Measurements from ENCODE around the gene MSH2.

MSH2 gene

DNA sequence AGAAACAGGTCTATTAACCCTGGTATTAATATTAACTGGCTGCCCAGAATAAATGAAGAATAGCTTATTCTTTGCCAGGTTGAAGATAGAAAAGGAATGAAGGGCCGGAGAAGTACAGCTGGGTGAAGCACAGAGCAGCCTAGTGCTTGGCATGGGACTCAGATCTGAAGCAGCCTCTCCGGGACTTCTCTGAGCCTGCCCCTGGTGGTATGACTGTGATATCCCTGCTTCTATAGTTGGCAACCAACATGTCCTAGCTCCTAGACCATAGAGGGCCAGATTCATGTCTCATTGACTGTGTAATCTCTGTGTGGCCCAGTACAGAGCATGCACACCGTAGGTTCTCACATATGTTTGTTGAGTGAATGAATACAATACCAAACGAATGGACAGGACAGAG lies 107.8 kb downstream of the MSH2 start:
- no peaks in the 10 kb centered on the region for H3K4me1 ChIP-seq (ENCODE audit: control insufficient read depth, insufficient read depth, low read length)

DNA sequence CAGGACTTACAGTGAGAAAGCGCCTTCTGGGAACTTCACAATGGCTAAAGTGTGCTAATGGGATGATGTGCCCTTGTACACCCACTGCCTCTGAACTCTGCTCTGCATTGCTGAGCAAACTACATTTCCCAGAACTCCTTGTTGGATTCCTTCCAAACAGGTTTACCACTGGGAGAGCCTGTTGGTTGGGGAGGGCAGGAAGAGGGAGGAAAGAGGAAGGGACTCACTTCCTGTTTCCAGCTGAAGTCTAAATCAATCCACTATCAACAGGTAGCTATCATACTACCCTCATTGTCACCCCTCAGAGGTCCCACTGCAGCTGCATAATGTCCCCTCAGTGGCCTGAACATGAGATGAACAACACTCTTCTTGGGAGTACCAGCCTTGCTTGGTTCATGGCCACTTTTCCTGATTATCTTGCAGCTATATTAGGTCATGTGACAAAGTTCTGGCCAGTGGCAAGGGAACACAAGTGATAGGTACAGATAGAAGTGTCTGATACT lies 109.7 kb downstream of the MSH2 start:
- no peaks in the 10 kb centered on the region for H3K36me3 ChIP-seq (ENCODE audit: control insufficient read depth, insufficient read depth, low read length)
- peaks cover 2% of the 10 kb centered on the region for H3K4me1 ChIP-seq (ENCODE audit: control insufficient read depth, insufficient read depth, low read length)
- H3K27me3 ChIP-seq (ENCODE audit: control insufficient read depth, insufficient read depth, low read length): no peaks in the 10 kb centered on the region
- no peaks in the 10 kb centered on the region for H3K9me3 ChIP-seq (ENCODE audit: control insufficient read depth, insufficient read depth, low read length)
- H3K9ac ChIP-seq (ENCODE audit: low read depth, low read length): no peak overlapping the region
- no peak overlapping the region for H3K4me3 ChIP-seq (ENCODE audit: low read depth, low read length)

More for the DNA sequence above, 107.8 kb downstream of the MSH2 start:
- no peaks in the 10 kb centered on the region for H3K9me3 ChIP-seq (ENCODE audit: control insufficient read depth, insufficient read depth, low read length)
- H3K27me3 ChIP-seq (ENCODE audit: control insufficient read depth, insufficient read depth, low read length): no peaks in the 10 kb centered on the region
- no peak overlapping the region for H3K9ac ChIP-seq (ENCODE audit: low read depth, low read length)
- H3K4me3 ChIP-seq (ENCODE audit: low read depth, low read length): no peak overlapping the region
- peaks cover 2% of the 10 kb centered on the region for H3K36me3 ChIP-seq (ENCODE audit: control insufficient read depth, insufficient read depth, low read length)

DNA sequence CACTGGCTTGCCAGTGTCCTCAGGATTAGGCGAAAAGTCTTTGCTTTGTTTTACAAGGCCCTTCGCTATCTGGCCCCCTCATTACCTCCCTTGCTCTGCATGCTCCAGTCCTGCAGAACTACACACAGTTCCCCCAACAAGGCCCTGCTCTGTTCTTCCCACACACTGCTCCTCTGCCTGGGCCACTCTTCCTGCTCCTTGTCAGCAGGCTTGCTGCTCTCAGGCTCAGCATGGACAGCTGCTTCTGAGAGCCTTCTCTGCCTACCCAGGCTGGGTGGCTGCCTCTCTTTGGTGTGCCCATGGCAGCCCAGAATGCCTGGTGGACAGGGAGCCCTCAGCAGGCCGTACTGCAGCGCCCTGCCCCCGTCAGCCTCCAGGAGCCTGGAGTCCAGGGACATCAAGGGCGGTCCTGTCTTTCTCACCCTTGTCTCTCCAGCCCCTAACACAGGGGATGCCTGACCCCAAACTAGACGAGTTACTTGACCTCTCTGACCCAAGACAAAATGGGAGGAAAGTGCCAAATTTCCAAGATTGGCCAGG lies 111.1 kb downstream of the MSH2 start:
- Histone ChIP-seq H3K4me3 (ENCODE audit: low read depth, low read length) (no peak overlapping the region), H3K27me3 (ENCODE audit: control insufficient read depth, insufficient read depth, low read length) (no peaks in the 10 kb centered on the region), H3K9ac (ENCODE audit: low read depth, low read length) (no peak overlapping the region), H3K4me1 (ENCODE audit: control insufficient read depth, insufficient read depth, low read length) (peaks cover 2% of the 10 kb centered on the region), H3K36me3 (ENCODE audit: control insufficient read depth, insufficient read depth, low read length) (peaks cover 2% of the 10 kb centered on the region), H3K9me3 (ENCODE audit: control insufficient read depth, insufficient read depth, low read length) (no peaks in the 10 kb centered on the region)

DNA sequence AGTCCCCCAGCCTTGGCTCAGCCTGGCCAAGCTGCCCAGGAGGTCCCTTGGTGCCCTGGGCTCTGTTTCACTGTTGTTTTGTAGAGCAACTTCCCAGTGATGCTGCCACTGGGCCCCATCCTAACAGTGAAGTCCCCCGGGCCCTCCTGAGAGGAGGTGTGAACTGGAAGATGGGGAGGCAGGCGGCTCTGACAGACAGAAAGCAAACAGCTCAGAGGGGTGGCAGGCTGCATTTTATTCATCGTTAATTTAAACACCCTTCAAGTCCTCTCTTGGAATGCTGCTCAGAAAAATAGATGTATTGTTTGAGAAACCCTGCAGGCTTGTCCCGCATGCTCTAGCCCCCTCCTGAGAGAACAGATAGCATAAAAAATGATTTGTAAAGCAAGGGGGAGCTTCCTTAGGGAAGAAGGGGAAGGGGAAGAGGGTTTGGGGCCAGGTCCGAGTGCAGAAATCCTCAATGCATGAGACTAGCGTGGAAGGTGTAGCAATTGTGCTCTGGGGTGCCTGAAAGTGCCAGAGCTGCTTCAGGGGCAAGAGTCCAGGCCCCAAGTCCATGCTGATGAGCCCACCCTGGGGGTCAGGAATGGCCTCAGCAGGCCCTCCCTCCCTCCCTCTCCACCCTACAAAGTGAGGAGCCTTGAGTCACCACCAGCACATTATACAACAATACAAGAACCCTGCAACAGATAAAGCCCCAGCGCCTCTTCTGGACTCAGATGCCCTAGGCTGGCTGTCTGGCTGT lies 113.6 kb downstream of the MSH2 start:
- peaks cover 2% of the 10 kb centered on the region for H3K4me1 ChIP-seq (ENCODE audit: control insufficient read depth, insufficient read depth, low read length)

DNA sequence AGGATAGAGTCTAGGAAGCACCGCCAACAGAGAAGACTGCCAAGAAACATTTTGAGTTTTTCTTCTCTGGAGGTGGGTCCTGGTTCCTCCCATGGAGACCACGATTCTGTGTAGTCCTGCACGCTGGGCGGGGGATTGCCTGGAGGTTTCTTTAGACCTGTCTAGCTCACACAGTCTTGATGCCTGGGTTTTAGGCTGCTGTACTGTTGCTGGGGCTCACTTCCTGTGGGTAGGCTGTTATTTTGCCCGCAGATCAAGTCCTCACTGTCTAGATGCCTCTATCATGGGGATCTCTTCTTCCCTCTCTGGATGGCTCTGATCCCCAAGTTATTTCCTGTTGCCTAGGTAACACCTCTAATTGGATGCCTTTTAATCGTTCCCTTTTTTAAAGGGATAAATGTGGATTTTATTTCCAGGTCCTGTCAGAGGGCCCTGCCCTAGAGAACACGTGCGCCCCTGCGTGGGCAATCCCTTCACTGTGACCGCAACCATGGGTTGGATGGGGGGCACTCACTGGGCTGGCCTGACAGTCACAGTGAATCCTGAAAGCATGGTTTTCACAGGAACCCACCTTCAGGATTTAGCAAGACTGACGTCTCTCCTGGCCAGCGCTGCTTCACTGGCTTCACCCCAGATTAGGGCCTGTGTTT lies 115.7 kb downstream of the MSH2 start:
- Histone ChIP-seq H3K27me3 (ENCODE audit: control insufficient read depth, insufficient read depth, low read length) (no peaks in the 10 kb centered on the region), H3K9ac (ENCODE audit: low read depth, low read length) (no peak overlapping the region), H3K36me3 (ENCODE audit: control insufficient read depth, insufficient read depth, low read length) (peaks cover 2% of the 10 kb centered on the region), H3K4me3 (ENCODE audit: low read depth, low read length) (no peak overlapping the region), H3K9me3 (ENCODE audit: control insufficient read depth, insufficient read depth, low read length) (no peaks in the 10 kb centered on the region), H3K4me1 (ENCODE audit: control insufficient read depth, insufficient read depth, low read length) (peaks cover 2% of the 10 kb centered on the region)

More for the DNA sequence above, 113.6 kb downstream of the MSH2 start:
- Histone ChIP-seq H3K27me3 (ENCODE audit: control insufficient read depth, insufficient read depth, low read length) (no peaks in the 10 kb centered on the region), H3K9ac (ENCODE audit: low read depth, low read length) (no peak overlapping the region), H3K36me3 (ENCODE audit: control insufficient read depth, insufficient read depth, low read length) (peaks cover 2% of the 10 kb centered on the region), H3K4me3 (ENCODE audit: low read depth, low read length) (no peak overlapping the region), H3K9me3 (ENCODE audit: control insufficient read depth, insufficient read depth, low read length) (no peaks in the 10 kb centered on the region)

DNA sequence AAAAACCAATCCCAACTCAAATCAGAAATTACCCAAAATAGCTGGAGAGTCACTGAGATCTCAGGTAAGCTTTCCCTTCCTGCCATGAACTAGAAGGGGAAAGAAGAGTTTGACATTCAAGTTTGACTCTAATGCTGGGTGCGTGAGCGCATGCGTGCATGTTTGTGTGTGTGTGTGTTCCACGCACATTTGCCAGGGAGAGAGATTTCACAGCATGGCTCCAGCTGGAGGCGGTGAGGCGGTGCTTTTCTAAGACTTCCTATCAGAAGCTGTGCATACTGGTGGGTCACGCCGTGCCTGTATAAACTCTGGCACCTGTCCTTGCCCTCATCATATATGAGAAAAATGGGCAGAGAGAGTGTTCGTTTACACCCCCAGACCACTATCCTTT lies 116.2 kb downstream of the MSH2 start:
- peaks cover 2% of the 10 kb centered on the region for H3K36me3 ChIP-seq (ENCODE audit: control insufficient read depth, insufficient read depth, low read length)
- H3K4me3 ChIP-seq (ENCODE audit: low read depth, low read length): no peak overlapping the region
- H3K9me3 ChIP-seq (ENCODE audit: control insufficient read depth, insufficient read depth, low read length): no peaks in the 10 kb centered on the region
- no peaks in the 10 kb centered on the region for H3K27me3 ChIP-seq (ENCODE audit: control insufficient read depth, insufficient read depth, low read length)
- no peak overlapping the region for H3K9ac ChIP-seq (ENCODE audit: low read depth, low read length)
- peaks cover 2% of the 10 kb centered on the region for H3K4me1 ChIP-seq (ENCODE audit: control insufficient read depth, insufficient read depth, low read length)

DNA sequence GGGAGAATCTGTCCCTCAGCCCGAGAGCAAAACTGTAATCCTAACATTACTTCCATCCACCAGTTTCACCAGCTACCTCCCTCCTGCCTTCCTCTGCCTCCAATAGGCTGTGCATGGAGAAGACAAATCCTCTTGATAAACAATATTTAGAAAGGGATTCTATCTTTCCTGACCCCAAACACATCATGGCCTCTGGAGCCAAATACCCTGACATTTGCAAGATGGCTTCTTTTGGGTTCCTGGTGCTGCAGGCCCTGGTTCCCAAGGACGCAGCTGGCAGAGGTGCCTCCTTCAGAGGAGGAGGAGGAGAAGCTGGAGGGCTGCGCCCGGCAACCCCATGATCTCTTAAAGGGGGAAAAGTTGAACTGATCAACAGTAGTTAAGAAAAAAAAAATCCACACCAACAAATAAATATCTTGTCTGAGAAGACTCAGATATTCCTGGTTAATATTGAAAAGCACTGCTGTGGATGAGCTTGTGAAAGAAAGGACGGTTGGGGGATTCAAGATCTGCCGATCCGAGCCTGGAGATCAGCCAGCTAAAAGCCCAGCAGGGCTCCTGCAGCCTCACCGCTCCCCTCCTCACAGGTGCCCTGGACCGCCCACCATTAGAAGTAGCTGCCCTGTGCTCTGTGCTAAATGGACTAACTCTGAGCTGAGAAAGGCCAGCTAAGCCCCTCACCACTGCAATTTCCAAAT lies 116.8 kb downstream of the MSH2 start:
- Histone ChIP-seq H3K27me3 (ENCODE audit: control insufficient read depth, insufficient read depth, low read length) (no peaks in the 10 kb centered on the region), H3K9ac (ENCODE audit: low read depth, low read length) (no peak overlapping the region), H3K36me3 (ENCODE audit: control insufficient read depth, insufficient read depth, low read length) (peaks cover 2% of the 10 kb centered on the region), H3K4me3 (ENCODE audit: low read depth, low read length) (no peak overlapping the region), H3K9me3 (ENCODE audit: control insufficient read depth, insufficient read depth, low read length) (no peaks in the 10 kb centered on the region), H3K4me1 (ENCODE audit: control insufficient read depth, insufficient read depth, low read length) (peaks cover 2% of the 10 kb centered on the region)

DNA sequence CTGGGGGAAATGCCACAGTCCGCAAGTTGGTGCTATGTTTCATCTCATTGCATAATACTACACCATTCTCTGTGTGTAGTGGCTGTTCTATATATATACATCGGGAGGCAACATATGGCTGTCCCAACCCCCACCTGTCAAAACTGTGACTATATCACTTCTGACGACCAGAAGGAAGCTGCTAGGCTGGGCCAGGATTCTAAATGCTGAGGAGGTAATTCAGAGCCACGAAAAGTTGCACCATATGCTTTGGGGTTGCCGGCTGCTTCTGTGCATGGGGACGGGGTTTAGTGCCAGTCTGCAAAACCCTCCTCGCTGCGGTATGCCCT lies 117.3 kb downstream of the MSH2 start:
- H3K4me3 ChIP-seq (ENCODE audit: low read depth, low read length): no peak overlapping the region
- peaks cover 2% of the 10 kb centered on the region for H3K4me1 ChIP-seq (ENCODE audit: control insufficient read depth, insufficient read depth, low read length)
- H3K9me3 ChIP-seq (ENCODE audit: control insufficient read depth, insufficient read depth, low read length): no peaks in the 10 kb centered on the region
- peaks cover 2% of the 10 kb centered on the region for H3K36me3 ChIP-seq (ENCODE audit: control insufficient read depth, insufficient read depth, low read length)
- no peaks in the 10 kb centered on the region for H3K27me3 ChIP-seq (ENCODE audit: control insufficient read depth, insufficient read depth, low read length)
- no peak overlapping the region for H3K9ac ChIP-seq (ENCODE audit: low read depth, low read length)

DNA sequence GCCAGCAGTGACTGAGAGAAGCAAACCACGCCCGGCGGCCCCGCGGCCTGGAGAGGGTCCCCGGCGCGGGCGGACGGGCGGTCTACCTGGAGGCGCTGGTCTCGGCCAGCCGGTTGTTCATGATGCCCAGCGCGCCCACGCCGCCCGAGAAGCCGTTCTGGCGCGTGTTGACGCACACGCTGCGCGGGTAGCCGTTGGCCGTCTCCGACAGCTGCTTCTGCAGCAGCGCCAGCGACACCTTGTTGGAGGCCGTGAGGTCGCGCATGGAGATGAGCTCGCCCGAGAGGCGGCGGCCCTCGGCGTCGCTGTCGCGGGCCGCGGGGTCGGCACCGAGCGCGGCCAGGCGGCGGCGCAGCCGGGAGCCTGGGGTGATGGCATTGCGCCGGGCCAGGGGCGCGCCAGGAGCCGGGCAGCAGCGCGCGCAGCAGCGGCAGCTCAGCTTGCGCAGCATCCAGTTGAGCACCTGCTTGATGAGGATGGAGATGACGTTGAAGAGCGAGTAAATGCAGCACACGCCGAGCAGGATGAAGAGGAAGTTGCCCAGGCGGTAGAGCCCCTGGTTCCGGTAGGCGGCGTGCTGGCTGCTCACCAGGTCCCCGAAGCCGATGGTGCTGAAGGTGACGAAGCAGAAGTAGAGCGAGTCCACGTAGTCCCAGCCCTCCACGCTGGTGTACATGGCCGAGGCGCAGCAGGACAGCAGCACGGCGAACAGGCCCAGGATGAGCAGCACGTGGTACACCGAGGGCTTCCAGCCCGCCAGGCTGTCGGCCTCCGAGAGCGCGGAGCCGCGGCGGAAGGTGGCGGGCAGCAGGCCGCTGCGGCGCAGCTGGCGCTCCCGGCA lies 118.1 kb downstream of the MSH2 start:
- H3K4me1 ChIP-seq (ENCODE audit: control insufficient read depth, insufficient read depth, low read length): peaks cover 2% of the 10 kb centered on the region
- H3K9ac ChIP-seq (ENCODE audit: low read depth, low read length): no peak overlapping the region
- no peaks in the 10 kb centered on the region for H3K27me3 ChIP-seq (ENCODE audit: control insufficient read depth, insufficient read depth, low read length)
- H3K9me3 ChIP-seq (ENCODE audit: control insufficient read depth, insufficient read depth, low read length): no peaks in the 10 kb centered on the region
- peaks cover 2% of the 10 kb centered on the region for H3K36me3 ChIP-seq (ENCODE audit: control insufficient read depth, insufficient read depth, low read length)
- peak overlapping the region; percentile 32 for H3K4me3 ChIP-seq (ENCODE audit: low read depth, low read length)

DNA sequence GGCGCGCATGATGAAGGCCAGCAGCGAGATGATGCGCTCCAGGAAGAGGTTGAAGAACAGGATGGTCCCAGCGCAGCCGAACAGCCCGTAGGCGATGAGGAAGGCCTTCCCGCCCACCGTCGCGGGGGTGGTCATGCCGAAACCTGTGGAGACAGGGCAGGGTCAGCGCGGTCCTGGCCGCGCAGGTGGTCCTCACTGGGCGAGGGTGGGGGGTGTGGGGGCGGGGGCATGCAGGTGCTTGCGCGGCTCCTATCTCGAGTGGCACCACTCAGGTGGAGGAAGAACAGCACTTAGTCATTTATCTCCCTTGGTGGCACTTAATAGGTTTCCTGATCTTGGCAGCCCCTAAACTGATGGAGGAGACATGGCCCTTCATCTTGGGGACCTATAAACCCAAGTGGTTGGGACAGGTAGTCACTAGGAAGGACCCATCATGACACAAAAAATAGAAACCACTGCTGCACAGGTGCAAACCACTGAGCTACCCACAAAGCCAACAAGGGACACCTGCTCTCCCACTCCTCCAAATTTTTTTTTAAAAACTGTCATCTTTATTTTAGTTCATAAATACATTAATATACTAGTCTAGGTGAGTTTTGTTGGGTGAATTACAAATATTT lies 118.8 kb downstream of the MSH2 start:
- Histone ChIP-seq H3K9ac (ENCODE audit: low read depth, low read length) (no peak overlapping the region), H3K4me3 (ENCODE audit: low read depth, low read length) (peak overlapping the region; percentile 32), H3K27me3 (ENCODE audit: control insufficient read depth, insufficient read depth, low read length) (no peaks in the 10 kb centered on the region), H3K4me1 (ENCODE audit: control insufficient read depth, insufficient read depth, low read length) (no peaks in the 10 kb centered on the region), H3K36me3 (ENCODE audit: control insufficient read depth, insufficient read depth, low read length) (peaks cover 2% of the 10 kb centered on the region), H3K9me3 (ENCODE audit: control insufficient read depth, insufficient read depth, low read length) (no peaks in the 10 kb centered on the region)

DNA sequence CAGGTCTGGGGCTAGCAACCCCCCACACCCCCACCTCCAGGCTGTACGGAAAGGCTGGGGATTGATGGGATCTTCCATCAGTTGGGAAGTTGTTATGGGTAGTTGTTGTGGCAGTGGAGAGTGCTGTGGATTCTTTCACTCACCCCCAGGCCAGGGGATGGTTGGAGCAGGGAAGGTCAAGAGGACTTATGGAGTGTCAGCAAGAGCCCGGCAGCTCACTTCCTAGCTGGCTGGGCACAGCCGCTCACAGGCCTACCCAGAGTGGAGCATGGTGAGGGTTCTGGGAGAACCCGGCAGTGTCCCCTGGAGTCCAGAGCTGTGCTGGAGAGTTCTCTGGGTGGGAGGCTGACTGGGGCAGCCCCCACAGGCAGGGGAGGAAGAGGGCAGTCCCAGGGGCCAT lies 122.2 kb downstream of the MSH2 start:
- no peaks in the 10 kb centered on the region for H3K36me3 ChIP-seq (ENCODE audit: control insufficient read depth, insufficient read depth, low read length)
- no peaks in the 10 kb centered on the region for H3K9me3 ChIP-seq (ENCODE audit: control insufficient read depth, insufficient read depth, low read length)
- H3K4me1 ChIP-seq (ENCODE audit: control insufficient read depth, insufficient read depth, low read length): no peaks in the 10 kb centered on the region
- no peak overlapping the region for H3K9ac ChIP-seq (ENCODE audit: low read depth, low read length)
- H3K27me3 ChIP-seq (ENCODE audit: control insufficient read depth, insufficient read depth, low read length): no peaks in the 10 kb centered on the region
- H3K4me3 ChIP-seq (ENCODE audit: low read depth, low read length): no peak overlapping the region

Data from iPS-15b (cell line).